WTC11 (cell line): ENCODE results near the gene RNF212. TPM values are rescaled to one million over a fixed set of nuclear protein-coding genes. Genes with fewer than 3 reads are reported as not detected.

ENCODE experiments used
- ATAC-seq: fragments of 200-7000 bp; cut with Tn5 transposase; 2 replicates; pipeline ENCODE4 v1.10.0; 2021; ENCODE audit warnings: mild to moderate bottlenecking, moderate library complexity
- Bru-seq: library from RNA; stranded (reverse); fragments of 400-500 nt; gene quantifications from one replicate; lab custom pipeline; 2021; lab: Mats Ljungman, UMichigan
- CTCF ChIA-PET: fragments of 300-600 bp; sonication (Branson Sonifier 250); formaldehyde crosslinking; loops from one replicate; lab custom pipeline; 2021; ENCODE audit warnings: antibody characterized with exemption; lab: Charles Lee
- POLR2A ChIA-PET: fragments of 350-600 bp; sonication (Branson Sonifier 250); formaldehyde crosslinking; loops from one replicate; lab custom pipeline; 2021; ENCODE audit warnings: antibody characterized with exemption; lab: Charles Lee
- DNase-seq: peaks from one replicate; pipeline ENCODE4 v3.0.0; 2021; ENCODE audit warnings: low spot score
- H3K27ac Mint-ChIP-seq: 2 replicates; pipeline ENCODE4 v1.8.0; 2021; ENCODE audit warnings: mixed read lengths
- H3K27me3 Mint-ChIP-seq: 2 replicates; pipeline ENCODE4 v1.8.0; 2021; ENCODE audit warnings: low read depth, mild to moderate bottlenecking, moderate library complexity, mixed read lengths
- H3K36me3 Mint-ChIP-seq: 2 replicates; pipeline ENCODE4 v1.8.0; 2021; ENCODE audit warnings: mixed read lengths
- H3K4me1 Mint-ChIP-seq: 2 replicates; pipeline ENCODE4 v1.8.0; 2022; ENCODE audit warnings: mixed read lengths
- H3K4me3 Mint-ChIP-seq: 2 replicates; pipeline ENCODE4 v1.8.0; 2021; ENCODE audit warnings: mild to moderate bottlenecking, moderate library complexity, mixed read lengths
- H3K9me3 Mint-ChIP-seq: 2 replicates; pipeline ENCODE4 v1.8.0; 2021; ENCODE audit warnings: mixed read lengths
- E2F1 ChIP-seq: sonication (generic); formaldehyde crosslinking; IDR thresholded peaks from 2 replicates; pipeline ENCODE4 v1.8.0; 2022; ENCODE audit warnings: mild to moderate bottlenecking, missing genetic modification reagents
- E2F5 ChIP-seq: sonication (generic); formaldehyde crosslinking; IDR thresholded peaks from 2 replicates; pipeline ENCODE4 v1.8.1; 2022; ENCODE audit warnings: mild to moderate bottlenecking, moderate library complexity, missing genetic modification reagents
- EMX1 ChIP-seq: fragments of 250-450 bp; sonication (Bioruptor Pico); IDR thresholded peaks from 2 replicates; pipeline ENCODE4 v1.8.0; 2021; ENCODE audit warnings: mild to moderate bottlenecking
- FOXK1 ChIP-seq: sonication (generic); formaldehyde crosslinking; IDR thresholded peaks from 2 replicates; pipeline ENCODE4 v1.8.0; 2022; ENCODE audit warnings: mild to moderate bottlenecking, moderate library complexity, missing genetic modification reagents
- JUN ChIP-seq: sonication (generic); formaldehyde crosslinking; IDR thresholded peaks from 2 replicates; pipeline ENCODE4 v1.8.0; 2023; ENCODE audit warnings: mild to moderate bottlenecking, missing genetic modification reagents
- MLX ChIP-seq: sonication (generic); formaldehyde crosslinking; IDR thresholded peaks from 2 replicates; pipeline ENCODE4 v1.8.1; 2023; ENCODE audit warnings: mild to moderate bottlenecking, missing genetic modification reagents, moderate library complexity
- MXD4 ChIP-seq: fragments of 250-450 bp; sonication (Bioruptor Pico); IDR thresholded peaks from 2 replicates; pipeline ENCODE4 v1.8.0; 2021; ENCODE audit warnings: mild to moderate bottlenecking, moderate library complexity, borderline replicate concordance
- MYBL2 ChIP-seq: sonication (generic); formaldehyde crosslinking; IDR thresholded peaks from 2 replicates; pipeline ENCODE4 v1.8.1; 2023; ENCODE audit warnings: mild to moderate bottlenecking, moderate library complexity, missing genetic modification reagents
- NFE2L1 ChIP-seq: sonication (generic); formaldehyde crosslinking; IDR thresholded peaks from 2 replicates; pipeline ENCODE4 v1.8.1; 2023; ENCODE audit warnings: missing genetic modification reagents
- NR1H2 ChIP-seq: sonication (generic); formaldehyde crosslinking; IDR thresholded peaks from 2 replicates; pipeline ENCODE4 v1.9.0; 2021; ENCODE audit warnings: mild to moderate bottlenecking, moderate library complexity, missing genetic modification reagents
- NR3C1 ChIP-seq: sonication (generic); formaldehyde crosslinking; conservative IDR thresholded peaks from 2 replicates; pipeline ENCODE4 v1.8.1; 2023; ENCODE audit warnings: low read depth, mild to moderate bottlenecking, missing genetic modification reagents
- OVOL2 ChIP-seq: fragments of 250-450 bp; sonication (Bioruptor Pico); IDR thresholded peaks from 2 replicates; pipeline ENCODE4 v1.9.0; 2021; ENCODE audit warnings: mild to moderate bottlenecking, borderline replicate concordance
- RORB ChIP-seq: fragments of 250-450 bp; sonication (Bioruptor Pico); IDR thresholded peaks from 2 replicates; pipeline ENCODE4 v1.9.0; 2021; ENCODE audit warnings: mild to moderate bottlenecking
- SMAD4 ChIP-seq: sonication (generic); formaldehyde crosslinking; IDR thresholded peaks from 2 replicates; pipeline ENCODE4 v1.8.0; 2022; ENCODE audit warnings: mild to moderate bottlenecking, missing genetic modification reagents
- SP1 ChIP-seq: sonication (generic); formaldehyde crosslinking; conservative IDR thresholded peaks from 2 replicates; pipeline ENCODE4 v1.8.1; 2022; ENCODE audit warnings: missing genetic modification reagents
- TEAD4 ChIP-seq: sonication (generic); formaldehyde crosslinking; IDR thresholded peaks from 2 replicates; pipeline ENCODE4 v1.8.0; 2022; ENCODE audit warnings: mild to moderate bottlenecking, missing genetic modification reagents
- ZNF396 ChIP-seq: fragments of 250-450 bp; sonication (Bioruptor Pico); IDR thresholded peaks from 2 replicates; pipeline ENCODE4 v1.8.0; 2021; ENCODE audit warnings: mild to moderate bottlenecking, moderate library complexity, borderline replicate concordance
- ZNF425 ChIP-seq: fragments of 250-450 bp; sonication (Bioruptor Pico); conservative IDR thresholded peaks from 2 replicates; pipeline ENCODE4 v1.9.0; 2021; ENCODE audit warnings: mild to moderate bottlenecking
- long read RNA-seq, 3 experiments: library from RNA in 1 of 3; library from capped mRNA in 1 of 3; library from polyadenylated mRNA in 1 of 3; unstranded in 2 of 3; stranded (forward) in 1 of 3; transcript quantifications; one replicate each; pipeline ENCODE4 v2.0.0, GENCODE V29; 2021
- total RNA-seq: library from RNA; stranded (reverse); gene quantifications from 3 replicates; pipeline ENCODE4 v1.2.3, GENCODE V29; 2021
- TF ChIP-seq, protein P1 (sequence below): sonication (generic); formaldehyde crosslinking; IDR thresholded peaks from 2 replicates; pipeline ENCODE4 v1.8.1; 2022; ENCODE audit warnings: low read depth, missing genetic modification reagents, borderline replicate concordance
- TF ChIP-seq, protein P2 (sequence below): sonication (generic); formaldehyde crosslinking; IDR thresholded peaks from 2 replicates; pipeline ENCODE4 v1.8.1; 2022; ENCODE audit warnings: missing genetic modification reagents, borderline replicate concordance
- TF ChIP-seq, protein P3 (sequence below): sonication (generic); formaldehyde crosslinking; IDR thresholded peaks from 2 replicates; pipeline ENCODE4 v1.8.0; 2022; ENCODE audit warnings: mild to moderate bottlenecking, missing genetic modification reagents
- TF ChIP-seq, protein P4 (sequence below): sonication (generic); formaldehyde crosslinking; IDR thresholded peaks from 2 replicates; pipeline ENCODE4 v1.8.0; 2022; ENCODE audit warnings: missing genetic modification reagents

The RNF212 gene
- total RNA-seq, result 1.0 to 2.9 TPM (median 2.7 TPM) in 3 replicates
- Bru-seq, nascent RNA, result percentile 29 among the genes with signal in this experiment
- long read RNA-seq, experiment 1, partial matches to known transcripts, result 0 of 2 reads
- long read RNA-seq, experiment 1, other reads (novel, unspliced or antisense), result 2 of 2 reads
- long read RNA-seq, experiment 2, partial matches to known transcripts, result 0 of 1 reads
- long read RNA-seq, experiment 2, other reads (novel, unspliced or antisense), result 1 of 1 reads
- long read RNA-seq, experiment 3, partial matches to known transcripts, result 0 of 1 reads
- long read RNA-seq, experiment 3, other reads (novel, unspliced or antisense), result 1 of 1 reads

DNA sequence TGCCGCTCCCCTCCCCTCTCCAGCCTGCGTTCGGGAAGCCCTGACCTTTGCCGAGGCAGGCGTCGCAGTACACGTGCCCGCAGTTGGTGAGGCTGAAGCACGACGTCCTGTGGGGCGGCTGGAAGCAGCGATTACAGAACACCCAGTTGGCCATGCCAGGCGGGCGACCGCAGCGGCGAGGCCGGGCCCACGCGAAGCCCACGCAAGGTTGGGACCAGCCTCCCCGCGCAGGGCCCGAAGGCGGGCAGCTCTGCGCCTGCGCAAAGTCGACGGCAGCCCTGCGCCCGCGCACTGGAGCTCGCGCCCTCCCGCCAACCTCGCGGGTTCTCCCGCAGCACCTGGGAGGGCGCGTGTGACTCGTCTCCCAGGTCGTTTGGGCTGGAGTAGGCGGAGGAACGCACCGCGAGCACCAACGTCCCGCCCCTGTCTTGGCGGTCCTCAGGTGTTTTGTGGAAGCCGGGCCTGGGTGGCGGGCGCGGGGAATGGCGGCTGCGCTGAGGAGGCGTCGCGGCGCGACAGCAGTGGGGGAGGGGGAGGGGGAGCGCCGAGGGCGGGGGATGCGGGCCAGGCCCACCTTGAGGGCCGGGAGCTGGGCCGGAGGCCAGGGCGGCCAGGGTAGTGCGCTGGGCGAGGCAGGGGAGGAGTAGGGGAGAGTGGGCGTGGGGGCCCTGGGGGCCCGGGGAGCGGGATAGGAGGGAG lies at the start of gene RNF212:
RNF212 (minus strand) TSS at position 254 of the 699 bp plus-strand sequence; CDS start at position 154, 100 bp downstream.
- peaks cover 54% of the 10 kb centered on the region for H3K27me3 Mint-ChIP-seq
- H3K4me1 Mint-ChIP-seq, result 0 out of 2 replicates have a peak, but pooled peaks cover 9% of the 10 kb centered on the region
- H3K36me3 Mint-ChIP-seq, result no peaks in the 10 kb centered on the region
- peak; percentile 75 for ATAC-seq
- ChIA-PET POLR2A (no interaction called here), CTCF (interaction anchor here (1.3 to 2.1 kb wide), 2 partner anchors 17 to 86 kb away, joined by 6 to 10 read pairs; no protein-coding TSS in a partner anchor)
- H3K27ac Mint-ChIP-seq, result no peak within 1 kb of the TSS
- DNase-seq, result peak; percentile 51
- H3K9me3 Mint-ChIP-seq, result no peaks in the 10 kb centered on the region
- peak within 1 kb of the TSS; percentile 55 for H3K4me3 Mint-ChIP-seq
- TF ChIP-seq TEAD4 (CRISPR knock-in tag) (peak; percentile 93), E2F5 (CRISPR knock-in tag) (peak; percentile 98), NR3C1 (CRISPR knock-in tag) (peak; percentile 97), SMAD4 (CRISPR knock-in tag) (peak; percentile 92), MXD4 (CRISPR knock-in tag) (no peak), MYBL2 (peak; percentile 96), JUN (CRISPR knock-in tag) (peak; percentile 94), SP1 (CRISPR knock-in tag) (peak; percentile 53; the same call in 1 of the 2 replicates), FOXK1 (CRISPR knock-in tag) (peak; percentile 91), OVOL2 (CRISPR knock-in tag) (no peak), NR1H2 (peak; percentile 77; the same call in 1 of the 2 replicates), ZNF425 (no peak), NFE2L1 (CRISPR knock-in tag) (peak; percentile 95), ZNF396 (CRISPR knock-in tag) (no peak), EMX1 (CRISPR knock-in tag) (no peak), RORB (CRISPR knock-in tag) (no peak), MLX (CRISPR knock-in tag) (peak; percentile 90; the same call in 1 of the 2 replicates), E2F1 (peak; percentile 97)
- TF ChIP-seq, protein P1, sequence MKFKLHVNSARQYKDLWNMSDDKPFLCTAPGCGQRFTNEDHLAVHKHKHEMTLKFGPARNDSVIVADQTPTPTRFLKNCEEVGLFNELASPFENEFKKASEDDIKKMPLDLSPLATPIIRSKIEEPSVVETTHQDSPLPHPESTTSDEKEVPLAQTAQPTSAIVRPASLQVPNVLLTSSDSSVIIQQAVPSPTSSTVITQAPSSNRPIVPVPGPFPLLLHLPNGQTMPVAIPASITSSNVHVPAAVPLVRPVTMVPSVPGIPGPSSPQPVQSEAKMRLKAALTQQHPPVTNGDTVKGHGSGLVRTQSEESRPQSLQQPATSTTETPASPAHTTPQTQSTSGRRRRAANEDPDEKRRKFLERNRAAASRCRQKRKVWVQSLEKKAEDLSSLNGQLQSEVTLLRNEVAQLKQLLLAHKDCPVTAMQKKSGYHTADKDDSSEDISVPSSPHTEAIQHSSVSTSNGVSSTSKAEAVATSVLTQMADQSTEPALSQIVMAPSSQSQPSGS (CRISPR knock-in tag), result peak; percentile 83; the same call in 1 of the 2 replicates
- TF ChIP-seq, protein P2, sequence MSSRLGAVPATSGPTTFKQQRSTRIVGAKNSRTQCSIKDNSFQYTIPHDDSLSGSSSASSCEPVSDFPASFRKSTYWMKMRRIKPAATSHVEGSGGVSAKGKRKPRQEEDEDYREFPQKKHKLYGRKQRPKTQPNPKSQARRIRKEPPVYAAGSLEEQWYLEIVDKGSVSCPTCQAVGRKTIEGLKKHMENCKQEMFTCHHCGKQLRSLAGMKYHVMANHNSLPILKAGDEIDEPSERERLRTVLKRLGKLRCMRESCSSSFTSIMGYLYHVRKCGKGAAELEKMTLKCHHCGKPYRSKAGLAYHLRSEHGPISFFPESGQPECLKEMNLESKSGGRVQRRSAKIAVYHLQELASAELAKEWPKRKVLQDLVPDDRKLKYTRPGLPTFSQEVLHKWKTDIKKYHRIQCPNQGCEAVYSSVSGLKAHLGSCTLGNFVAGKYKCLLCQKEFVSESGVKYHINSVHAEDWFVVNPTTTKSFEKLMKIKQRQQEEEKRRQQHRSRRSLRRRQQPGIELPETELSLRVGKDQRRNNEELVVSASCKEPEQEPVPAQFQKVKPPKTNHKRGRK (CRISPR knock-in tag), result peak; percentile 58; the same call in 1 of the 2 replicates
- TF ChIP-seq, protein P3, sequence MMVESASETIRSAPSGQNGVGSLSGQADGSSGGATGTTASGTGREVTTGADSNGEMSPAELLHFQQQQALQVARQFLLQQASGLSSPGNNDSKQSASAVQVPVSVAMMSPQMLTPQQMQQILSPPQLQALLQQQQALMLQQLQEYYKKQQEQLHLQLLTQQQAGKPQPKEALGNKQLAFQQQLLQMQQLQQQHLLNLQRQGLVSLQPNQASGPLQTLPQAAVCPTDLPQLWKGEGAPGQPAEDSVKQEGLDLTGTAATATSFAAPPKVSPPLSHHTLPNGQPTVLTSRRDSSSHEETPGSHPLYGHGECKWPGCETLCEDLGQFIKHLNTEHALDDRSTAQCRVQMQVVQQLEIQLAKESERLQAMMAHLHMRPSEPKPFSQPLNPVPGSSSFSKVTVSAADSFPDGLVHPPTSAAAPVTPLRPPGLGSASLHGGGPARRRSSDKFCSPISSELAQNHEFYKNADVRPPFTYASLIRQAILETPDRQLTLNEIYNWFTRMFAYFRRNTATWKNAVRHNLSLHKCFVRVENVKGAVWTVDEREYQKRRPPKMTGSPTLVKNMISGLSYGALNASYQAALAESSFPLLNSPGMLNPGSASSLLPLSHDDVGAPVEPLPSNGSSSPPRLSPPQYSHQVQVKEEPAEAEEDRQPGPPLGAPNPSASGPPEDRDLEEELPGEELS (CRISPR knock-in tag), result peak; percentile 97
- TF ChIP-seq, protein P4, sequence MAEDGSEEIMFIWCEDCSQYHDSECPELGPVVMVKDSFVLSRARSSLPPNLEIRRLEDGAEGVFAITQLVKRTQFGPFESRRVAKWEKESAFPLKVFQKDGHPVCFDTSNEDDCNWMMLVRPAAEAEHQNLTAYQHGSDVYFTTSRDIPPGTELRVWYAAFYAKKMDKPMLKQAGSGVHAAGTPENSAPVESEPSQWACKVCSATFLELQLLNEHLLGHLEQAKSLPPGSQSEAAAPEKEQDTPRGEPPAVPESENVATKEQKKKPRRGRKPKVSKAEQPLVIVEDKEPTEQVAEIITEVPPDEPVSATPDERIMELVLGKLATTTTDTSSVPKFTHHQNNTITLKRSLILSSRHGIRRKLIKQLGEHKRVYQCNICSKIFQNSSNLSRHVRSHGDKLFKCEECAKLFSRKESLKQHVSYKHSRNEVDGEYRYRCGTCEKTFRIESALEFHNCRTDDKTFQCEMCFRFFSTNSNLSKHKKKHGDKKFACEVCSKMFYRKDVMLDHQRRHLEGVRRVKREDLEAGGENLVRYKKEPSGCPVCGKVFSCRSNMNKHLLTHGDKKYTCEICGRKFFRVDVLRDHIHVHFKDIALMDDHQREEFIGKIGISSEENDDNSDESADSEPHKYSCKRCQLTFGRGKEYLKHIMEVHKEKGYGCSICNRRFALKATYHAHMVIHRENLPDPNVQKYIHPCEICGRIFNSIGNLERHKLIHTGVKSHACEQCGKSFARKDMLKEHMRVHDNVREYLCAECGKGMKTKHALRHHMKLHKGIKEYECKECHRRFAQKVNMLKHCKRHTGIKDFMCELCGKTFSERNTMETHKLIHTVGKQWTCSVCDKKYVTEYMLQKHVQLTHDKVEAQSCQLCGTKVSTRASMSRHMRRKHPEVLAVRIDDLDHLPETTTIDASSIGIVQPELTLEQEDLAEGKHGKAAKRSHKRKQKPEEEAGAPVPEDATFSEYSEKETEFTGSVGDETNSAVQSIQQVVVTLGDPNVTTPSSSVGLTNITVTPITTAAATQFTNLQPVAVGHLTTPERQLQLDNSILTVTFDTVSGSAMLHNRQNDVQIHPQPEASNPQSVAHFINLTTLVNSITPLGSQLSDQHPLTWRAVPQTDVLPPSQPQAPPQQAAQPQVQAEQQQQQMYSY (CRISPR knock-in tag), result peak; percentile 78
